ENCODE measurements around the gene MSTO1.
"Not testable (repeated sequence)": the region's sequence is repeated elsewhere in the genome, so short reads cannot be mapped to it uniquely, and the experiment has no call there.

GRCh38 chr1:155610257-155610647 is 234 bp downstream of the MSTO1 start:
- not testable (repeated sequence) for TF ChIP-seq CTCF (IDR thresholded peaks at IDR 0.05; ENCODE audit: insufficient read depth, low read depth, low read length); EZH2 (IDR thresholded peaks at IDR 0.05; ENCODE audit: insufficient read depth, low read length)
